Lower lobe of right lung (tissue), 2 donors: ENCODE data around the gene TRIM16. TPM values are rescaled to one million over a fixed set of nuclear protein-coding genes. Genes with fewer than 3 reads are reported as not detected.
A peak's percentile ranks its signal among the peaks of the same experiment; 100 is the strongest.
"Not testable (repeated sequence)": the region's sequence is repeated elsewhere in the genome, so short reads cannot be mapped to it uniquely, and the experiment has no call there.

ENCODE experiments used
- ATAC-seq, 2 donors: fragments of 200-7000 bp; cut with Tn5 transposase; one replicate each; pipeline ENCODE4 v1.9.1; 2020 to 2022; ENCODE audit warnings: mild to moderate bottlenecking in 2 of 2, moderate library complexity in 2 of 2
- DNase-seq: peaks from one replicate; pipeline ENCODE4 v3.0.0-alpha.2; 2020
- H3K27ac ChIP-seq: fragments of 200-600 bp; one replicate; pipeline ENCODE4 v1.8.0; 2022
- H3K27me3 ChIP-seq: fragments of 200-600 bp; one replicate; pipeline ENCODE4 v1.8.0; 2022; ENCODE audit warnings: low read depth
- H3K36me3 ChIP-seq: fragments of 200-600 bp; one replicate; pipeline ENCODE4 v1.8.0; 2022; ENCODE audit warnings: mild to moderate bottlenecking
- H3K4me1 ChIP-seq: fragments of 200-600 bp; one replicate; pipeline ENCODE4 v1.8.0; 2022
- H3K4me3 ChIP-seq: fragments of 200-600 bp; one replicate; pipeline ENCODE4 v1.8.0; 2022; ENCODE audit warnings: mild to moderate bottlenecking
- H3K9me3 ChIP-seq: fragments of 200-600 bp; one replicate; pipeline ENCODE4 v1.8.0; 2022
- intact Hi-C: fragments of 100-400 bp; cut with DNase I; formaldehyde crosslinking; loops from one replicate; pipeline ENCODE4 v1.11.0; 2022
- total RNA-seq: library from RNA; stranded (reverse); fragmentation: NEBNext Ultra II Directional; extraction: Animal tissue kit (Norgen Biotek cat#: 25700); gene quantifications from one replicate; pipeline ENCODE4 v1.2.1, GENCODE V29; 2021
- donor health status: DM: no; HTN: yes; CAD: no; lungs with severe emphysema.

Gene TRIM16
- total RNA-seq, 1 donor from 2014 or later, result 20.6 TPM

GRCh38 chr17:15642505-15643251, 41.4 kb downstream of the TRIM16 start:
- H3K4me1 ChIP-seq, DNase-seq, H3K4me3 ChIP-seq, H3K27me3 ChIP-seq, H3K27ac ChIP-seq, H3K9me3 ChIP-seq, H3K36me3 ChIP-seq, intact Hi-C loops: not testable (repeated sequence)
- peak; percentile 61 to 71 for ATAC-seq

- DNase-seq, H3K4me1 ChIP-seq, H3K36me3 ChIP-seq, H3K9me3 ChIP-seq, H3K27ac ChIP-seq, H3K27me3 ChIP-seq, intact Hi-C loops, H3K4me3 ChIP-seq: not testable (repeated sequence)
- peak; percentile 29 to 63 for ATAC-seq
Measured at GRCh38 chr17:15642014-15642413, 42.1 kb downstream of the TRIM16 start.

GRCh38 chr17:15630930-15631453, 53.1 kb downstream of the TRIM16 start:
- H3K9me3 ChIP-seq, DNase-seq, H3K4me3 ChIP-seq, H3K4me1 ChIP-seq, H3K27me3 ChIP-seq, intact Hi-C loops, H3K27ac ChIP-seq, H3K36me3 ChIP-seq: not testable (repeated sequence)
- ATAC-seq, result peak; percentile 30 to 49

- H3K4me3 ChIP-seq, H3K27ac ChIP-seq, DNase-seq, intact Hi-C loops, H3K4me1 ChIP-seq, H3K27me3 ChIP-seq, H3K9me3 ChIP-seq, H3K36me3 ChIP-seq: not testable (repeated sequence)
- peak in 1 of 2 donors; percentile 31 for ATAC-seq
Measured at GRCh38 chr17:15629991-15630390, 54.1 kb downstream of the TRIM16 start.

- H3K36me3 ChIP-seq, H3K9me3 ChIP-seq, DNase-seq, H3K4me3 ChIP-seq, intact Hi-C loops, H3K27me3 ChIP-seq, H3K27ac ChIP-seq, H3K4me1 ChIP-seq, ATAC-seq: not testable (repeated sequence)
Measured at GRCh38 chr17:15623661-15624209, 60.4 kb downstream of the TRIM16 start.

- H3K36me3 ChIP-seq, H3K27ac ChIP-seq, H3K4me3 ChIP-seq, ATAC-seq, H3K27me3 ChIP-seq, H3K4me1 ChIP-seq, intact Hi-C loops, DNase-seq, H3K9me3 ChIP-seq: not testable (repeated sequence)
Measured at GRCh38 chr17:15623255-15623654, 60.9 kb downstream of the TRIM16 start.

- H3K4me3 ChIP-seq, H3K27ac ChIP-seq, H3K9me3 ChIP-seq, H3K27me3 ChIP-seq, H3K36me3 ChIP-seq, ATAC-seq, H3K4me1 ChIP-seq, DNase-seq, intact Hi-C loops: not testable (repeated sequence)
Measured at GRCh38 chr17:15622124-15622523, 62.0 kb downstream of the TRIM16 start.

- peak; percentile 46 to 69 for ATAC-seq
- intact Hi-C loops, H3K27me3 ChIP-seq, H3K27ac ChIP-seq, H3K36me3 ChIP-seq, DNase-seq, H3K4me3 ChIP-seq, H3K9me3 ChIP-seq, H3K4me1 ChIP-seq: not testable (repeated sequence)
Measured at GRCh38 chr17:15619331-15620058, 64.6 kb downstream of the TRIM16 start, which contains the start of gene FBXW10B. FBXW10B (minus strand) TSS chr17:15619704; CDS start chr17:15619512, 192 bp downstream.

- H3K4me1 ChIP-seq, ATAC-seq, H3K4me3 ChIP-seq, H3K27me3 ChIP-seq, H3K9me3 ChIP-seq, H3K27ac ChIP-seq, intact Hi-C loops, H3K36me3 ChIP-seq, DNase-seq: not testable (repeated sequence)
Measured at GRCh38 chr17:15616828-15617227, 67.3 kb downstream of the TRIM16 start.

GRCh38 chr17:15615850-15616249, 68.3 kb downstream of the TRIM16 start:
- H3K4me1 ChIP-seq, H3K27me3 ChIP-seq, ATAC-seq, H3K9me3 ChIP-seq, H3K27ac ChIP-seq, DNase-seq, intact Hi-C loops, H3K36me3 ChIP-seq, H3K4me3 ChIP-seq: not testable (repeated sequence)

GRCh38 chr17:15613111-15613510, 71.0 kb downstream of the TRIM16 start:
- H3K9me3 ChIP-seq, DNase-seq, intact Hi-C loops, H3K27me3 ChIP-seq, H3K36me3 ChIP-seq, H3K27ac ChIP-seq, ATAC-seq, H3K4me3 ChIP-seq, H3K4me1 ChIP-seq: not testable (repeated sequence)

- H3K27ac ChIP-seq, H3K4me3 ChIP-seq, H3K4me1 ChIP-seq, H3K27me3 ChIP-seq, intact Hi-C loops, DNase-seq, H3K9me3 ChIP-seq, H3K36me3 ChIP-seq, ATAC-seq: not testable (repeated sequence)
Measured at GRCh38 chr17:15592960-15593359, 91.2 kb downstream of the TRIM16 start.

GRCh38 chr17:15591986-15592385, 92.1 kb downstream of the TRIM16 start:
- H3K27ac ChIP-seq, H3K27me3 ChIP-seq, intact Hi-C loops, ATAC-seq, H3K36me3 ChIP-seq, H3K4me3 ChIP-seq, DNase-seq, H3K4me1 ChIP-seq, H3K9me3 ChIP-seq: not testable (repeated sequence)
